Islet of Langerhans (tissue), 1 donor: ENCODE results near the gene PHYHIPL.
"Not testable (repeated sequence)": the region's sequence is repeated elsewhere in the genome, so short reads cannot be mapped to it uniquely, and the experiment has no call there.

Experiments
- FAIRE-seq: peaks from one replicate; lab custom pipeline; 2011; peaks lifted over from hg19 to GRCh38; lab: Jason Lieb, UNC

PHYHIPL gene

GRCh38 chr10:59206204-59206720 lies 29.8 kb downstream of the PHYHIPL start:
- FAIRE-seq, result no peak

GRCh38 chr10:59212301-59212798 lies 35.9 kb downstream of the PHYHIPL start:
- FAIRE-seq, result no peak

- no peak for FAIRE-seq
These were observed 37.7 kb downstream of the PHYHIPL start for GRCh38 chr10:59214160-59214559.

DNA sequence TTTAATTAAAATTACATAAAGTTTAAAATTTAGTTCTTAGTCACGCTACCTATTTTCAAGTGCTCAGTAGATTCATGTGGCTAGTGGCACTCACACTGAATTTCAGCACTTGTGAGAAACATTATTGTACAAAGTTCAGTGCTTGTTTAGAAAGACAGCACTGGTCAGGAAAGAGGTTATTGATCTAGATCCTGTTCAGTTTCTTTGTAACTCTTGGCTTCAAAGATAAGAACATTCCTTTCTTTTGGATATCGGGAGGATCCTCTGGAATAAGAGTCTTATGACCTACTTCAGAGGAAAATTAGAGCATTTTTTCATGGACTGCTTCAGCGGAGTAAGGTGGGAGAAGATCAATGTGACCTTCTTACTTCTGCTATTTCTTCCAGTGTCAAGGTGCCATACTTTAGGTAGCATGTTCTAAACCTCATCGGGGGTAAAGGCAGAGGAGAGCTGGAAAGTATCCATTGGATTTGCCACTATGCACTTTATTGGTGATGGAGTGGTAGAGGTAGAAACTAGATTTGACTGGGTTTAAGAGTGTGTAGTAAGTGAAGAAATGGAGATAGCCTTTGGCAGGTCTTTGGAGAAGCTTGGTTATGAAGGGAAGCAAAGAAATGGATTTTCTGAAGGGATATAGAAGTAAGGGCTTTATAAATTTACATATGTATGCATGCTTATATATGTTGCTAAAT lies 39.9 kb downstream of the PHYHIPL start:
- FAIRE-seq, result no peak

DNA sequence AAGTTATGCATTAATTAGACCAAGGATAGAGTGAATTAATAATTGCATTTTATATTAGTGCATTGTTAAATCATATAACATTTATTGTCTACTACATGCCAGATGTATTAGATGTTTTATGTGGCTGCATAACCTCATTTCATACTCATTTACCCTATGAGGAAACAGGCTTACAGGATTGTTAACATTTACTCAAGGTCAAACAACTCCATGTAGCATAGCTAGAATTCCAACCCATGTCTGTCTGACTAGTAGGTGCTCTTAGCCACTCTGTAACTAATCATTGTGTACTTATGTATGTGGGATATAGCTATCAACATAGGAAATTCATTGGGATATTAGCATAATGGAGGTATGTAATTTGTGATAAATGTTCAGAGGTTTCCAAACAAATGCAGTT lies 46.3 kb downstream of the PHYHIPL start:
- peak; percentile 61 for FAIRE-seq

GRCh38 chr10:59223597-59223996 lies 47.2 kb downstream of the PHYHIPL start:
- not testable (repeated sequence) for FAIRE-seq

DNA sequence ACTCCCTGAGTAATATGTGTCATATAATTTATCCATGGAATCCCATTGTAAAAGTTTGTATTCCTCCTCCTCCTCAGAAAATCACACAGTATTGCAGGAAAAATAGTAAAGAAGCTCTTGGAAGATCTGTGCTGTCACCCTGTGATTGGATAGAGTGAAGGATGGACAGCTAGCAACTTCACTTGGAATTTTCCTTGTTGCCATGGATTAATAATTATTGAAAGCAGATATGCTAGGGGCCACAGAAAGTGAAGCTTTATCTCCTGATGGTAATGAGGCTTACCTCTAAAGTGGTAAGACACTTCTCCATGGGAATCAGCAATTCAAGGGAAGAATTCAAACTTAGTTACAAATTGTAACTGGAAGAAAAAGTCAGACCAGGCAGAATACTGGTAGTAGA lies 48.8 kb downstream of the PHYHIPL start:
- no peak for FAIRE-seq

- FAIRE-seq, result no peak
These were observed 50.8 kb downstream of the PHYHIPL start for GRCh38 chr10:59227136-59227673.

DNA sequence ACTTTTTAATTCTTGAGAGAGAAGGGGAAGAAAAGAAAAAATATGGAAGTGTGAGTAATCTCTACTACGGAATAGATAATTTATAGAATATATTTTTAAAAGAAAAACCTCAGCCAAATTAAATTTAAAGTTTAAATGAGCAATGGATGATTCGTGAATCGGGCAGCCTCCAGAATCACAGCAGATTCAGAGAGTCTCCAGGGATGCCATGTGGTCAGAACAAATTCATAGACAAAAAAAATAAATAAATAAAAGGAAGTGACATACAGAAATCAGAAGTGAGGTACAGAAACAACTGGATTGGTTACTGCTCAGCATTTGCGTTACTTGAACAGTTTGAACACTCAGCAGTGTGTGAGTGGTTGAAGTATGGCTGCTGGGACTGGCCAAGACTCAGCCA lies 53.0 kb downstream of the PHYHIPL start:
- no peak for FAIRE-seq

DNA sequence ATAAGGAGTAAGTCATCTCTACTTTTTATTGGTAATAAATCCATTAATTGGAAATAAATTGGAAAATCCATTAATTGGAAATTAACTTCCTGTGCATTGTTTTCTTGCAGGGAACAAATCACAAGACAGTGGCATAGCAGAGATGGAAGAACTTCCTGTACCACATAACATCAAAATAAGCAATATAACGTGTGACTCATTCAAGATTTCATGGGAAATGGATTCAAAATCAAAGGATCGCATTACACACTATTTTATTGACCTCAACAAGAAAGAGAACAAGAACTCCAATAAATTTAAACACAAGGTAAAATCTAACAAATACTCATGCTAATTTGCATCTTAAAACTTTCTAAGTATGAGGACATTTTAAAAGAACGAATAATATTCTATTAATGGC lies 57.8 kb downstream of the PHYHIPL start:
- no peak for FAIRE-seq

- peak; percentile 86 for FAIRE-seq
These were observed 58.5 kb downstream of the PHYHIPL start for GRCh38 chr10:59234816-59235429.

DNA sequence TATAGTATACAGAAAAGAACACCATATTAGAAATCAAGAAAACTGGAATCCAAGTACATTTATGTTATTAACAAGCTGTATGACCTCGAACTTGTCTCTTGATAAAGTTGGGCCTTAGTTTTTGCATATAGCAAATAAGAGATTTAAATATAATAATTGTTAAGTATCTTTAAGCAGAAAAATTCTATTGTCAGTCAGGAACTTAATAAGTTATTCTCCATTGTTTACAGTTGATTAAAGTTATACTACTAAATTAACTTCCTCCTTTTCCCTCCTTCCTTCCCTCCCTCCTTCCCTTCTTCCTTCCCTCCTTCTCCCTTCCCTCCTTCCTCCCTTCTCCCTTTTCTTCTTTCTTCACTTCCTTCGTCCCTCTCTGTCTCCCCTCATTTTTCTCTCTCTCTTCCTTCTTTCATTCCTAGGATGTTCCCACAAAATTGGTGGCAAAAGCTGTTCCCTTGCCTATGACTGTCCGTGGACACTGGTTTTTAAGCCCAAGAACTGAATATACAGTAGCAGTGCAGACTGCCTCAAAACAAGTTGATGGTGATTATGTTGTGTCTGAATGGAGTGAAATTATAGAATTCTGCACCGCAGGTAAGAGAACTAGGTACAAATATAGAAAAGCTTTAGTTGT lies 59.7 kb downstream of the PHYHIPL start:
- no peak for FAIRE-seq

GRCh38 chr10:59237775-59238174 lies 61.3 kb downstream of the PHYHIPL start:
- FAIRE-seq, result peak; percentile 33

DNA sequence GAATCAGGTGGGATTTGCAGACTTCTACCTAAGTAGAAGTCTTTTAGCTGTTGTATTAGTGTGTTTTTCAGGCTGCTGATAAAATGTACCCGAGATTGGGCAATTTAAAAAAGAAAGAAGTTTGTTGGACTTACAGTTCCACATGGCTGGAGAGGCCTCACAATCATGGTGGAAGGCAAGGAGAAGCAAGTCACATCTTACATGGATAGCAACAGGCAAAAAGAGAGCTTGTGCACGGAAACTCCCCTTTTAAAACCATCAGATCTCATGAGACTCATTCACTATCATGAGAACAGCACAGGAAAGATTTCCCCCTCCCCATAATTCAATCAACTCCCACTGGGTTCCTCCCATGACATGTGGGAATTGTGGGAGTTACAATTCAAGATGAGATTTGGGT lies 62.7 kb downstream of the PHYHIPL start:
- not testable (repeated sequence) for FAIRE-seq

DNA sequence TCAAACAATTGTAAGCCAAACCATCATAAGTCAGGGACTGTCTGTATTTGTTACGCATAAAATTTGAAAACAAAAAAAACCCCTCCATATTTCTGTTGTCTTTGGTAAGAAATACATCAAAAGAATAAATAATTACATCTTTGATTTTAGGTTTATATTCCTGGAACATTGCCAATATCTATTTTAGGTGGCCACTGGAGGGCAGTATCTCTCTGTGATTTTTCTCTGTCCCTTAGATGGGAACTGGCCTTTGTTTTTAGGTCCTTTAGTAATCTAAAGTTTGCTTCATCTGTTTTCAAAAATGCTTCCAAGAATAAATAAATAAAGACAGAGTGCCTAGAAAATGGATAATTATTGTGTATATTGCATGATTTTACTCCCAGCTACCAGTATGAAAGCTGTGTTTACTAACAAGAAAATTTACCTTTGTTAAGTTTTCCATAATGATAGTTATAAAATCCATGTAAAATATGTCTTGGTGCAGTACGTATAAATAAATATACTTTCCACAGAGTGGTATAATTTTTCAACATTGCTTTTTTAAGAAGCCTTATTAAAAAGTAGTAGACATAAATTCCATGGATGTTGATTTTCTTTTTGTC lies 64.2 kb downstream of the PHYHIPL start:
- FAIRE-seq, result peak; percentile 99

GRCh38 chr10:59242057-59242456 lies 65.6 kb downstream of the PHYHIPL start:
- no peak for FAIRE-seq

- no peak for FAIRE-seq
These were observed 66.5 kb downstream of the PHYHIPL start for GRCh38 chr10:59242991-59243390.

DNA sequence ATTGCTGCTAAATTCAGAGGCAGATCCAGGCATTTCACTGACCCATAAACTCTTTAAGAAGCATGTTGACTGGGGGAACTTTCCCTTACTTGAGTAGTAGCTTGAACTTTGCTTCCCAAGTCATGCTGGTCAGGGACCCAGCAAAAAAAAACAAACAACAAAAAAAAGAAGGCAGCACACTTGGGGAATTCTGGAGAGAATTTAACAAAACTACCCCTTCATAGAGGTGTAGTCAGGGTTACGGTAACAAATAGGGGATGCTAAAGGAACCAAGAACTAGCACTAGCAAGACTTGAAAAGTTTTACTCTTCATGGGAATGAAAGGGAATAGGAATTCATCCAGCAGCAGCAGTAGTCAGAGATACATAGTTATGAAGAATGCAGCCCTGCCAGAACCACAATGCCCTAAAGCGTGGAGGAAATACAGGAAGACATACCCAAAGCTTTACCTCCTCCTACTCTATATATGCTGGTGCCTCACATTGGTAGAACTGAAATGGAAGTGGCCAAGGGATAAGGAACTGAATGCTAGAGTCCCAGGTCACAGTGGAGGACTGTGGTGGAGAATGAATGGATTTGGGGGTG lies 67.3 kb downstream of the PHYHIPL start:
- FAIRE-seq, result no peak

DNA sequence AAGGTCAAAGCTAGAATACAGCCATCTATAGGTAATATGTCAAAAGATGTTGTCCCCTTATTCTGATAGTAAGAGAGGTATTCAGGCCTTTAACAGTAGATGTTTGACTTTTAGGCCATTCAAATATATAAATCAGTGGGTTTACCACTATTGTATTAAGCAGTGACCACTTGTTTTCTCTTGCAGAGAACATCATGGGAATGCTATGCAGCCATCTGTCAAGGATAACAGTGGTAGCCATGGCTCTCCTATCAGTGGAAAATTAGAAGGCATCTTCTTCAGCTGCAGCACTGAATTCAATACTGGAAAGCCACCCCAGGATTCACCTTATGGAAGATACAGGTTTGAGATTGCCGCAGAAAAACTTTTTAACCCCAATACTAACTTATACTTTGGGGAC lies 68.4 kb downstream of the PHYHIPL start:
- FAIRE-seq, result no peak

GRCh38 chr10:59245686-59246085 lies 69.2 kb downstream of the PHYHIPL start:
- FAIRE-seq, result no peak

- FAIRE-seq, result no peak
These were observed 76.0 kb downstream of the PHYHIPL start for GRCh38 chr10:59252491-59252890.

DNA sequence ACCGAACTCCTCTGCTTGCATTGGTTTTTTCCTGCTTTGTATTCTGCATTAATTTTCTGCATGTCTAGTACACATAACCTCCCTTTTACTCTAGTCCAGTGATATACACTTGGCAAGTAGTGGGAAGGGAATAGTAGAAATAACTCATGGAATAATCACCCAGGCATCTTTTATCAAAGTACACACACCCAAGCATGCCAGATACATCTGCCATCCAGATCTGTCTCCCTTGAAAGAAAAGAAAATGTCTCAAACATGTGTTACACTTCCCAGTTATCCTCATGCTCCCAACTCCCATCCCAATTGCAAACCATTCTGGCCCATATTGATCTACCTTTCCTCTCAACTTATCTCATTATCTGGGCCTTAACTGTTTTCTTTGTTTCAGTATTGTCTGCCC lies 79.0 kb downstream of the PHYHIPL start:
- FAIRE-seq, result no peak
